GM19328 (cell line): ENCODE data around the gene EXOC6B.

Experiments used
- ATAC-seq: cut with Tn5 transposase; IDR thresholded peaks from one replicate; pipeline ENCODE4 v1.9.1; 2021; ENCODE audit warnings: mild to moderate bottlenecking, moderate library complexity; ENCODE audit not compliant: unreplicated experiment

The EXOC6B gene

DNA sequence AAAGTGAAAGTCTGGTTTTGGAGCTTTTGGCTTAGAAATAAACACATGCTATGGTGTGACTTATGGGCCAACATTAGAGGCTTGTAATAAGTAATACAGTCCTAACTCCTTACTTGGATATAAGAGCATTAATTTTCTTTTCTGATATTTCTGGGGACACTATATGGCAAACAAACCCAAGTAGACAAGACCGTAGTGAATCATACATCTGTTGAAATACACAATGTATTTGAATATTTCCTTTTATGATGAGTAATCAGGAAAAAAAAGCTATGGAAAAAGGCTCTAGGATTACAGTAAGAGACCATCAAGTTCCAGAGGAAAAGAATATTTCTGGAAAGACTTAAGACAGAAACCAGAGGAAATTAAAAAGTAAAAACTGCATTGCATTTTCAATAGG is 532.2 kb downstream of the EXOC6B start:
- no peak for ATAC-seq

DNA sequence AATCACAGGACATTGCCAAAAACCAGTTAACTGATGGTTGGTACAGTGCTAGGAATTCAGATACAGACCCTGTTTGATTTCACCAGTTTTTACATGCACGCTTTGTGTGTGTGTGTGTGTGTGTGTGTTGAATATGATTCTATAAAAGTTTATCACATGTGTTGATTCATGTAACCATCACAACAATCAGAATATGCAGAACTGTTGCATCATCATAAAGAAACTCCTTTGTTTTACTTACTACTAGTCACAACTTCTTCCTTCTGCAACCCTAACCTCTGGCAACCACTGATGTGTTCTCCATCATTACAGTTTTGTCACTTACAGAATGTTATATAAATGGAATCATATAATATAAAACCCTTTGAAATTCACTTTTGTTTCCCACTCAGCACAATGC is 533.4 kb downstream of the EXOC6B start:
- no peak for ATAC-seq

DNA sequence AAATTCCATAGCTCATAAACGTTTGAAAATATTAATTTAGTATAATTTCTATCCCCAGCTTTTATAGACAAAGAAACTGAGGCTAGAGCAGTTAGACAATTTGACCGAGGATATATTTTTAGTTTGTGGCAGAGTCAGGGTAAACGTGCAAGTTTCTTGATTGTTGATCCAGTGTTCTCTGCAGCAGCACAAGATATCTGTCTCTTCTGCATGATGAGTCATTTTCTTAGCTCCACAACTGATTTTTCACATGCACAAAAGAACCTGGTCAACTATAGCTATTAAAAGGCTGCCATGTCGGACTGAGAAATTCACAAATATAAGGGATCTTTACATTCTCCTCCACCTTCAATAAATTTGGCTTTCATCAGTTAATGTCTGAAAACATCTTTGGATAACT is 534.8 kb downstream of the EXOC6B start:
- ATAC-seq = no peak

DNA sequence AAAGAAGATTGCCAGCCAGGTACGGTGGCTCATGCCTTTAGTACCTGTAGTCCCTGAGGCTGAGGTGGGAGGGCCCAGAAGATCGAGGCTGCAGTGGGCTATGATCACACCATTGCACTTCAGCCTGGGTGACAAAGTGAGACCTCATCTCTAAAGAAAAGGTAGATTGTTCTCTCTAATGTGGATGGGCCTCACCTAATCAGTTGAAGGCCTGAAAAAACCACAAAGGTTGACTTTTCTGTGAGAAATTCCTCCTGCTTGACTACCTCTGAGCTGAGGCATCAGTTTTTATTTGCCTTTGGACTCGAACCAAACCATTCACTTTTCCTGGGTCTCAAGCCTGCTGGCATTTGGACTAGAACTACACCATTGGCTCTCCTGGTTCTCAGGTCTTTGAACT is 536.1 kb downstream of the EXOC6B start:
- no peak for ATAC-seq

DNA sequence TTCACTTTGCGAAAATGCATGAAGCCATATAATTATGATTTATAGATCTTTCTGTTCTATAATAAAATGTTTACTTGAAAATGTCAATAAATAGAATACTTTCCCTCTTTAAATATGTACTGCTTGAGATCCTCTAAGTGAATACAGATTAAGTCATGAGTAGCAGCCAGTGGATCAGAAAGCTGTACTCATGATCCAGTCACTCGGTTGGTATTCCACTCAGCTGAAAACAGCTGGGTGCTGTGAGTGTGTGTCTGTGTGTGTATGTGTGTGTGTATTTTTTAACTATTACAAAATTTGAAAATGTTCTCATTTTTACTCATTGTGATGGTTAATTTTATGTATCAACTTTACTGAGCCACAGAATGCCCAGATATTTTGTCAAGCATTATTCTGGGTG is 536.5 kb downstream of the EXOC6B start:
- ATAC-seq = no peak

DNA sequence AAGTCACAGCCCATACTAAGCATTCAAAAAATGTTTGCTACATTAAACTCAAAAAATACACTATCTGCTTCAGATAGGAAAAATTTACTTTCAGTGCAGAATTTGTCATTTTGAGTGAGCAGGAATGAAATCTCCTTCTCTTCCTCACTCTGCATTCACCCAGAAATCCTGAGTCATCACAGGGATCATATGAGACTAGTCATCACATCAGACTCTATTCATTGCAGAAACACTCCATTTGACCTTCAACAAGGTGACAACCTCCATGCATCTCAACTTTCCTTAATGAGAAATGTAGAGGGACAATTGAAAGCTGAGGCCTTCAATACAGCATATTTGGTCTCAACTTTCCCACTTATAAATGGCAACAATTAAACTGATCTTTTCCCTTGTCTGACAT is 547.8 kb downstream of the EXOC6B start:
- ATAC-seq = no peak

DNA sequence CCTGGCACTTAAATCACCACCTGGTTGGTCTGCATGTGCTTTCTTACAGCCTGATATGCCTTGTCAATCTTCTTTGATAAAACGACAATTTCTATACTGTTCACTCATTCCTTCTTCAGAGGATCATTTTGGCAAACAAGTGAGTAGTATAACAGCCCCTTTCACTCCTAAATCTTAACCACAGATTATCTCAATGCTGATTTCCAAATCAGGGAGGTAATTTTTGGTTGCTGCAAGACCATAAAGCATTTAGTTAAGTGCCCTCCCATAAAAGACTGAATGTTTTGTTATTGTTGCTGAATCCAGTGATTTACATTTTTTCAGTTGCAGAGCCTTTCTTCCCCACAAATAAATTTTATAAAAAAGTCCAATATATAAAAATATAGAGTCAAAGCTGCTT is 549.0 kb downstream of the EXOC6B start:
- ATAC-seq = no peak

DNA sequence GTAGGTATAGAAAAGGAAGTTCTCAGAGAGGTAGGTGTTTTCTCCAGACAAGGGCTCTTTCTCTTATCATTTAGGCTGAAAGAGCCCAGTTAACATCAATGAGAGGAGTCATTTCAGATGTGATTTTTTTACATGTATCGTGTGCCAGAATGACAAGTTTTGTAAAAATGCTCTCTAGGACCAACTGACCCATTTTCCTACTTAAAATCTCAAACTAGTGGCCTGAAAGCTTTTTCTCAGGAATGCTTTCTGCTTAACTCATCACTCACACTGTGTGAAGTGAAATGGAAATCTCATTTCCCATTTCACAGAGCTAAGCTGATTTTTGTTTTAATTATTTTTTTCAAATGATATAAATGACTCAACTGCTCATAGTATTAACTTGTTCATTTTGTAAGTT is 549.5 kb downstream of the EXOC6B start:
- ATAC-seq = no peak

DNA sequence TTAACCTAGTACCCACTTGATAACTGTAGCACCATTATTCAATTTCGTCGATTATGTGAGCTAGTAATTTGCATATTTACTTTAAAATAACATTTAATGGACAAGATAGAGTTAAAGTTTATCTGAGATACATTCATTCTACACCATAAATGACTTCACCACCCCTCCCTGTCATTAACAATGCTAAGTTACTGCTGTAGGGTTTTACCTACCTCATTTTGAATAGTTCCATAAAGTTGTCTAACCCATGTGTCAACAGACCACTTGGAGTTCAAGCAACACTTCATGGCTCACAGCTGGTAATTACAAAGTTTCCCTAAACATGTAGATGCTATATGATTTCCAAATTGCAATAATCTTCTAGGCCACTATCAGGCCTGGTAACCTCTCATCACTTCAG is 550.7 kb downstream of the EXOC6B start:
- ATAC-seq = no peak

DNA sequence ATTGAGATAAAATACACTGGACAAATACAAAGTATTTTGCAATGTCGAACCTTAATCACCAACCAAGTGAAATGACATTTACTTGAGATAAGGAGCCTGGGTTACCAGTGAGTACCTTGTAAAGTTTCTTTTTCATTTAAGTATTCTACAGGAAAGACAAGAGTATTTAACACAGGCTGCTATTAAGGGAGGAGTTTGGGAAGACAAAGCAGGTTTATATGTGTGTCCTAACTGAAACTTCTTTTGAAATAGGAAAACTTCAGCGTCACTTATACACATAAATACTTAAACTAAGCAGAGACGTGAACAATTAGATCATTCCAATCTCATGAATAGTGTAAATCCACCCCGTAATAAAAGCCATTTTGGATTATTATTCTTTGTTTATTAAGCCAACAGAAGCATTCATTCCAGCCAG is 551.4 kb downstream of the EXOC6B start:
- no peak for ATAC-seq

DNA sequence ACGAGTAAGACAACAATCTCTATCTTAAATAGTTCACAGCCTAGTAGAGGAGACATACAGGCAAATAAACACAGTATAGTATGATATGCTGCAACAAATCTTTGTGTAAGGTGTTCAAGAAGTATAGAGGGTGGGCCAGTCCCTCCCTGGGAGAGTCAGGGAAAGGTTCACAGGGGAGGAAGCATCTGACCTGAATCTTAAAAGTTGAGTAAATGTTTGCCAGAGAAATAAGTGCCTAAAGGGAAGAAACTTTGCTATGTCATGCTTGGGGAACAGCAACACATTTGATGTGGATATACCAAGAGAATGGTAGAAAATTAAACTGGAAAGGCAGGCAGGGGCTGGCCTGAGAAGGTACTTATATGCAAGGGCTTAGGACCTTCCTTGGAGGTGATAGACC is 552.4 kb downstream of the EXOC6B start:
- ATAC-seq = no peak

DNA sequence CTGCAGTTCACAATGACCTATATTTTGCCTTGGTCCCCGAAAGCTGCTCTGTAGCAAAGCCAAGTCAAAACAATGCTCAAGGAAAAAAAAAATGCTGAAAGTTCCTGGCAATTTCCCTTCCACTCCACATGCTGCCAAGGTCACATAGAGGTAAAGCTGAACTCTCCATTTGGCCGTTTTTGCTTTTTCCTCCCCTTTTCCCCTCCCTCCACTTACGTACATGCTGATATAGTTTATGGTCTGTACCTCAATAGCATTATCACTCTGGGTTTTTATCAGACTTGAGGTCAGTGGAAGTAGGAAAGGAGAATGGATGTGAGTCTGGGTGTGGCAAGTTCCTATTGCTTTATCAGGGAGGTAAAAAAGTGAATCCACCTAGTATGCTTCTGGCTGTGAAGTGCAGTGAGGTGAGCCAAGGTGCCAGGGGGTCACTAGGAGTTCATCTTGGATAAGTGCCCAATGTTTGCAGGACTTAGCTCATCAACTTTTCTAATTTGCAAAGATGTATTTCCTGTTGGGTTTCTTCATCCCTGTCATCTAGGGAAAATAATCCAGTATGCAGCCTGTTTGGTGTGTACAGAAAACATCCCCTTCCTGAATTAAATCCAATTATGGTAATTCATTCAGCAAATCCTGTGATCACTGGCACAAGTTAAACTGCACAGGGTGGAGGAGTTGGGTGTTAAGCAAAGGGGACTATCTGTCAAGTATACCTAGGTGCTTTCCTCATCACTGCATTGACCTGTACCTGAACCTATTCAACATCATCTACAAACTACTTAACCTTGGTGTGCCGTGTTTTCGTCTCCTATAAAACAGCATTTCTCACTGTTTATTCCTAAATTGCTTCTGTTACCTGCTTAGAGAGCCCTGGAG is 553.8 kb downstream of the EXOC6B start:
- no peak for ATAC-seq

DNA sequence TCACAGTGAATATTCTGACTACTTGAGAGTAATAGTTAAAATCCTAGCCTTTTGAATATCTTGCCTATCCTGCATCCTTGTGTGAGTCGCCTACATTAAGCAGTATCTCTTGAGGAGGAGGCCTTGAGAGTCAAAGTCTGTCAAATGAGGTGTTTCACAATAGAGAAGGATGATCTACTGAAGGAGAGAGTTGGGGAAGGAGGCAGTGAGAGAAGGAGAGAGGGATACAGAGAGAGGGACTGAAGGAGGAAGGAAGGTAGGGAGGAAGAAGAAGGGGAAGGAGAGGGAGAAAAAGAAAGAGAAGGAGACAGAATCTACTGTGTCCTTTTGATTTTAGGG is 554.6 kb downstream of the EXOC6B start:
- no peak for ATAC-seq

DNA sequence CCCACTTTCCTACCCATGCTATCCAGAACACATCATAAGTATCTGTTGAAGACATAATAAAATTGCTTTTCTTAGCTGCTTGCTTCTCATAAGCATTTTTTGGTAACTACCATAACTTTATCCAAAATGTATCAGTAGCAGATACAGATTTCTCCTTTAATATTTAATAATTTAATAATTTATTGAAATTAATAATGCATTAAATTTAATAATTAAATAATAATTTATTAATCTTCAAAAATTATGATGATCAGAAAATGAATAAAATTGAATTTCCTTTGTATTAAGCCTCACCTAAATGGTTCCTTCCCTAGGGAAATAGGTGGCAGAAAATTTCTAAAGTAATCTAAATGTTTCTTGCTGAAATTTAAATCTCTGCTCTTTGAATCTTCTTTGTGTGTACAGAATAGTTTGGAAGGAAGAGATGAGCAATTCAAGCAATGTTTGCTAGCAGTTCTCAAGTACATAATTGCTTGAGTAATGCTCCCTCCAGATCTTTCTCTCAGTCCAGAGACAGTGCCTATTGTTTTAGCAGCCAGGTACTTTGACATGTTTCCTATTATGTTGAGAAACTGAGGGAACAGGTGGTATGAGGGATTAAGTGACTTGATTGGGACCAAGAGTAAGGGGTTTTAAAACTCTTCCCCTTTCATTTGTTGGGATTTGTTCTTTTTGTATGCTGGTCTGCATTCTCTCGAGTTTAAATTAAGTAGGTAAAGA is 555.1 kb downstream of the EXOC6B start:
- no peak for ATAC-seq

DNA sequence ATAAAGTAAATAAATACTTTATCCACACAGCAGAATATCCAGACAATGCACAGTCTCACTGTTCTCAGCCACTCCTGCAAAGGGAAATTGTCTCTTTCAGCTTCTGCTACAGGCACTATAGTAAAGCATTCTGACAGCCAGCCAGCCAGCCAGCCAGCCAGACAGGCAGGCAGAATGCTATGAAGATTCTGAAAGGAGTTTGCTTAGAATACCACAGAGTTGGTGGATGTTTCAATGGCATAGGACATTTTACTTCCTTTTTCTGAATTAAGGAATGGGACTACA is 562.1 kb downstream of the EXOC6B start:
- ATAC-seq = no peak

DNA sequence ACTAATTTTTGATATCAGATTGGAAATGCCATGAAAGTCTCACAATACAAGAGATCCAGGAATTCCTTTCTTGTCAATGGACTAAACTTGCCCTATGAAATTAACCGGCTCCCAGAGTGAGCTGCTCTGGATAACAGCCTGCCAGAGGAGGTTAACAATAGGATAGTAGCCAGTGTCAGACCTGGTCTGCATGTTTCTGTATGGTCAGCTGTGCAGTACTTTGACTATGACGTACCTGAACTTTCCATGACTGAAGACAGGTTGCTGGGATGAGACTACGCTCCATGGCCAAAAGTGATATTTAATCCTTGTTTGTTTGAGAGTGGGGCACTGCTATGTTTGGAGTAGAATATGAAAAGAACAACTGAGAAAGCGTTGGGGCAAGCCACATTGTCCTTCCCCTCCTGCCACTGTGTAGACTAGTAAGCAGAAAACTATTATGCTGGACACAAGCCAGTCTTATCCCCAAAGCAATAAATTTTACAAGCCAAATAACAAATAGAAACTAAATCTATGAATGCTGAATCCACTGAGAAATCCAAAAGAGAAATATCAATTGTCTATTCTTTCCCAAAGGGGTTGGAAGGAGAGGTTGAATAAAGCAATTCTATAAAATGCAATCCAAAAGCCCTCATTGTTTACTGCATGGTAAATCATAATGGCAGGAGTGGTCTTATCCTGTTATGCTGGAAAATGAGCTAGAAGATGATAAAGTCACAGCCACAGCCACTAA is 562.6 kb downstream of the EXOC6B start:
- ATAC-seq = no peak

DNA sequence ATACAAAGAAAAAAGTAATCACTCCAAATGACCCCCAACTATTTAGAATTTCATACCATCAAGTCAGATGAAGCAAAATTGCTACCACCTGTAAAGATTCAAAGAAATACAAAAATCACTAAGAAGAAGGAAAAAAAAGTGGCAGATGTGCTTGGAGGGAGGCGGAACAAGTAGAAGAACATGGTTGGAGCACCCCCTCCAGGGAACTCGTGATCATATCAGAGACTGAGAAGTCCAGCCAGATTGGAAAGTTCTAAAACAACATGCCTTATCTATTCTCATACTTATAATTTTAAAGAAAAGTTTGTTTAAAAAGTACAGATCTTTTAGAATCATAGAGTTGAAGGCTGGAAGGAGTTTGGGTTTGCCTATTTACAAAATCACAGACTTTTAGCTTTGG is 564.8 kb downstream of the EXOC6B start:
- no peak for ATAC-seq

DNA sequence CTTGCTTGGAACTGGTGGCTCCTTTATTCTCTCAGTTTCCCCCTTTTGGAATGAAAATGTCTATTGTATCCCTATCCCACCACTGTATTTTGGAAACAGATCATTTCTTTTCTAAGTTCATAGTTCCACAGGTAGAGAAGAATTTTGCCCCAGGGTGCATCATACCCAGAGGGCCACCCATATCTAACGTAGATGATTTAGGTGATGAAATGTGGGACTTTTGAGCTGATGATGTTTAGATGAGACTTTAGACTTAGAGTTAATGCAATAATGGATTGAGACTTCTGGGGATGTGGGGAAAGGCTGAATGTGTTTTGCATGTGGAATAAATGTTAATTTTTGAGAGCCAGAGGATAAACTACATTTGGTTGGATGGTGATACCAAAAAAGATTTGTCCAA is 570.3 kb downstream of the EXOC6B start:
- no peak for ATAC-seq

DNA sequence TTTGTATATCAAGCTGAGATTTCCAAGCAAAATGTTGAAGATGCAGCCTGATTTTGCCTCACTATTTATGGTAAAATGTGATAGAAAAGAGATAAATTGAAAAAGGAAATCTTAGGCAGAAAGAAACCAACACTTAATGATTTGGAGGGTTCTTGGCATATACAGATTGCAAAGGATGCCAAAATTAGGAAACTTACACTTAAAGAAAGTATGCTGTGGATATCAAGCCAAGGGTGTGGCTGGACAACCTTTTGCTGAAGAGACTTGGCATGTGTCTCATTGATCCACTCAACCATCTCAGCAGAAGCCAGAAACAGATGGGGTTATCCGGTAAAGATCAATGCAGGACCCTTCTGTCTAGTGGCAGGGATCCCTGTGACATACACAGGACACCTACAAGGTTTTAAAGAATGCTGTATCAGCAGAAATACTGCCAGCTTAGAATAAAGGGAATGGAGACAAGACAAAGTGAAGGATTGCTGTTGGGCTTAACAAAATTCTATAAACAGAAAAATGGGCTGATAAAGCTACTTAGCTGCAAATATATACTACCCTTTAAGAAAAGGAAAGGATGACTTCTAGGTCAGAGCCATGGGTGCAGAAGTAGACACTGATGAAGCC is 570.9 kb downstream of the EXOC6B start:
- no peak for ATAC-seq

DNA sequence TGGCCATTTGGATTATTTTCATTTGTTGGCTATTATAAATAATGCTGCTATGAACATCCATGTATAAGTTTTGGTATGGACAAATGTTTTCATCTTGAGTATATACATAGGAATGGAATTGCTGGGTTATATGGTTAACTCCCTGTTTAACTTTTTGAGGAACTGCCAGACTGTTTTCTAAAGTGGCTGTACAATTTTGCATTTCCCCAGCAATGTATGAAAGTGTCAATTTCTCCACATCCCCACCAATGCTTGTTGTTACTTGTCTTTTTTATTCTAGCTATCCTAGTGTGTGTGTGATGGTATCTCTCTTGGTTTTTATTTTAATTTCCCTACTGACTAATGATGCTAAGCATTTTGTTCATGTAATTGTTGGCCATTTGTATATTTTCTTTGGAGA is 587.5 kb downstream of the EXOC6B start:
- ATAC-seq = no peak

DNA sequence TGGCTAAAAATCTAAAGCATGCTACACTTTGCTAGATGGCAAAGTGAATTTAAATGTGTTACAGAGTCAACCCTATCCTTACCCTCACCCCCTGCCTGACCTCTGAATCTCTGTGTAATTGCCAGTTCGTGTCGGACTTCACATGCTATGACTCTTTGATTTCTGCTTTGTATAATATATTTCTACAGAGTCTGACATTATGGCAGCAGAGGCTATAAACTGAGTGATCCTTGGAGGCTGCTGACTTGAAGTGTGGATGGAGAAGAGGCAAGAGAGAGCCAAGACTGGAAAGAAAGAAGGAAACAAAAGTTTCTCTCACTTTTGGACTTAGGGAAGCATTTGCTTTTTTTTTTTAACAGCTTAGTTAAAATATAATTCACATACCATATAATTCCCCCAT is 588.3 kb downstream of the EXOC6B start:
- no peak for ATAC-seq
